Natural killer cell (primary cell): ENCODE results near the gene GCNT2. TPM values are rescaled to one million over a fixed set of nuclear protein-coding genes. Genes with fewer than 3 reads are reported as not detected.

Source experiments
- ATAC-seq, 3 donors: fragments of 150-1000 bp in 2 of 3; fragments of 200-7000 bp in 1 of 3; cut with Tn5 transposase; 1 replicate in 1 of 3; 2 replicates in 2 of 3; pipeline ENCODE4 v1.10.0; 2021; ENCODE audit warnings: mild to moderate bottlenecking in 2 of 3, moderate library complexity in 2 of 3
- DNase-seq, 2 donors: peaks; one replicate each; pipeline versions ENCODE4 v3.0.0 to v3.0.0-alpha.2; 2013 to 2021; ENCODE audit warnings: mixed read lengths in 1 of 2
- H3K27ac ChIP-seq: one replicate; pipeline ENCODE4 v1.5.1; 2013; ENCODE audit warnings: mild to moderate bottlenecking, low read length
- H3K27me3 ChIP-seq: one replicate; pipeline ENCODE4 v1.6.1; 2013; ENCODE audit warnings: low read length; ENCODE audit not compliant: control insufficient read depth, insufficient read depth
- H3K36me3 ChIP-seq: one replicate; pipeline ENCODE4 v1.6.1; 2013; ENCODE audit warnings: low read length; ENCODE audit not compliant: control insufficient read depth, insufficient read depth
- H3K4me1 ChIP-seq: one replicate; pipeline ENCODE4 v1.6.1; 2013; ENCODE audit warnings: low read length; ENCODE audit not compliant: control insufficient read depth, insufficient read depth
- H3K4me3 ChIP-seq: one replicate; pipeline ENCODE4 v1.5.1; 2013; ENCODE audit warnings: low read length
- H3K9me3 ChIP-seq: one replicate; pipeline ENCODE4 v1.6.1; 2013; ENCODE audit warnings: low read length; ENCODE audit not compliant: control insufficient read depth, insufficient read depth
- H3K27ac Mint-ChIP-seq, 2 donors: one replicate each; pipeline ENCODE4 v1.8.0; 2022; ENCODE audit warnings: mild to moderate bottlenecking in 2 of 2, mixed read lengths in 2 of 2, moderate library complexity in 1 of 2
- H3K27me3 Mint-ChIP-seq, 2 donors: one replicate each; pipeline ENCODE4 v1.8.0; 2022; ENCODE audit warnings: low read depth in 2 of 2, mixed read lengths in 2 of 2
- H3K36me3 Mint-ChIP-seq: one replicate; pipeline ENCODE4 v1.8.0; 2022; ENCODE audit warnings: mixed read lengths
- H3K4me1 Mint-ChIP-seq, 2 donors: one replicate each; pipeline ENCODE4 v1.8.0; 2022; ENCODE audit warnings: mixed read lengths in 2 of 2
- H3K4me3 Mint-ChIP-seq: one replicate; pipeline ENCODE4 v1.8.0; 2022; ENCODE audit warnings: mild to moderate bottlenecking, moderate library complexity, mixed read lengths
- H3K9me3 Mint-ChIP-seq, 2 donors: one replicate each; pipeline ENCODE4 v1.8.0; 2022; ENCODE audit warnings: mixed read lengths in 2 of 2
- WGBS: methylation state at CpG from one replicate; pipeline ENCODE4 v1.1.7; 2013; ENCODE audit warnings: missing lambda C conversion rate; ENCODE audit not compliant: insufficient coverage; 5-methylcytosine and 5-hydroxymethylcytosine counted together
- intact Hi-C: fragments of 100-400 bp; cut with micrococcal nuclease; formaldehyde crosslinking; loops from one replicate; pipeline ENCODE4 v1.14.2; 2022
- total RNA-seq, 4 donors: library from RNA; stranded (reverse); fragments of 120-200 nt in 1 of 4; gene quantifications; one replicate each; pipeline versions ENCODE4 v1.2.3 to v1.2.4, GENCODE V29; 2013 to 2022
- TF ChIP-seq, protein P1 (sequence below): fragments of 200-600 bp; IDR thresholded peaks from one replicate; pipeline ENCODE4 v1.8.0; 2022; ENCODE audit warnings: antibody characterized with exemption

Gene GCNT2
- total RNA-seq, 3 donors from 2014 or later (not counting 1 experiment from before 2014, with no cell fraction given) = 0.79 to 4.7 (median 0.80) TPM

GRCh38 chr6:10626154-10626741 is 105.1 kb downstream of the GCNT2 start:
- Mint-ChIP-seq H3K36me3 (no peaks in the 10 kb centered on the region), H3K4me3 (no peak overlapping the region), H3K4me1 (no peaks in the 10 kb centered on the region), H3K9me3 (no peaks in the 10 kb centered on the region), H3K27ac (no peak overlapping the region), H3K27me3 (no peaks in the 10 kb centered on the region)
- H3K27me3 ChIP-seq = no peaks in the 10 kb centered on the region
- ATAC-seq = no peak
- no peaks in the 10 kb centered on the region for H3K4me1 ChIP-seq
- TF ChIP-seq, protein P1, sequence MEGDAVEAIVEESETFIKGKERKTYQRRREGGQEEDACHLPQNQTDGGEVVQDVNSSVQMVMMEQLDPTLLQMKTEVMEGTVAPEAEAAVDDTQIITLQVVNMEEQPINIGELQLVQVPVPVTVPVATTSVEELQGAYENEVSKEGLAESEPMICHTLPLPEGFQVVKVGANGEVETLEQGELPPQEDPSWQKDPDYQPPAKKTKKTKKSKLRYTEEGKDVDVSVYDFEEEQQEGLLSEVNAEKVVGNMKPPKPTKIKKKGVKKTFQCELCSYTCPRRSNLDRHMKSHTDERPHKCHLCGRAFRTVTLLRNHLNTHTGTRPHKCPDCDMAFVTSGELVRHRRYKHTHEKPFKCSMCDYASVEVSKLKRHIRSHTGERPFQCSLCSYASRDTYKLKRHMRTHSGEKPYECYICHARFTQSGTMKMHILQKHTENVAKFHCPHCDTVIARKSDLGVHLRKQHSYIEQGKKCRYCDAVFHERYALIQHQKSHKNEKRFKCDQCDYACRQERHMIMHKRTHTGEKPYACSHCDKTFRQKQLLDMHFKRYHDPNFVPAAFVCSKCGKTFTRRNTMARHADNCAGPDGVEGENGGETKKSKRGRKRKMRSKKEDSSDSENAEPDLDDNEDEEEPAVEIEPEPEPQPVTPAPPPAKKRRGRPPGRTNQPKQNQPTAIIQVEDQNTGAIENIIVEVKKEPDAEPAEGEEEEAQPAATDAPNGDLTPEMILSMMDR = no peak
- no peak for DNase-seq
- H3K36me3 ChIP-seq = no peaks in the 10 kb centered on the region
- WGBS = 82% methylated on average over 8 of the region's 9 CpGs
- intact Hi-C loops = no loop called here
- H3K9me3 ChIP-seq = no peaks in the 10 kb centered on the region
- no peak overlapping the region for H3K4me3 ChIP-seq
- H3K27ac ChIP-seq = no peak overlapping the region

GRCh38 chr6:10627800-10628199 is 106.6 kb downstream of the GCNT2 start:
- H3K9me3 ChIP-seq = no peaks in the 10 kb centered on the region
- H3K27ac ChIP-seq = no peak overlapping the region
- TF ChIP-seq, protein P1 = no peak
- H3K4me1 ChIP-seq = no peaks in the 10 kb centered on the region
- no peaks in the 10 kb centered on the region for H3K36me3 ChIP-seq
- WGBS = 100% methylated on average over 1 of the region's 1 CpG
- H3K4me3 Mint-ChIP-seq = no peak overlapping the region
- no peak overlapping the region for H3K27ac Mint-ChIP-seq
- DNase-seq (no peak), ATAC-seq (no peak)
- intact Hi-C loops = no loop called here
- H3K36me3 Mint-ChIP-seq = no peaks in the 10 kb centered on the region
- H3K4me3 ChIP-seq = no peak overlapping the region
- no peaks in the 10 kb centered on the region for H3K4me1 Mint-ChIP-seq
- H3K27me3 ChIP-seq = no peaks in the 10 kb centered on the region
- H3K27me3 Mint-ChIP-seq = no peaks in the 10 kb centered on the region
- no peaks in the 10 kb centered on the region for H3K9me3 Mint-ChIP-seq

DNA sequence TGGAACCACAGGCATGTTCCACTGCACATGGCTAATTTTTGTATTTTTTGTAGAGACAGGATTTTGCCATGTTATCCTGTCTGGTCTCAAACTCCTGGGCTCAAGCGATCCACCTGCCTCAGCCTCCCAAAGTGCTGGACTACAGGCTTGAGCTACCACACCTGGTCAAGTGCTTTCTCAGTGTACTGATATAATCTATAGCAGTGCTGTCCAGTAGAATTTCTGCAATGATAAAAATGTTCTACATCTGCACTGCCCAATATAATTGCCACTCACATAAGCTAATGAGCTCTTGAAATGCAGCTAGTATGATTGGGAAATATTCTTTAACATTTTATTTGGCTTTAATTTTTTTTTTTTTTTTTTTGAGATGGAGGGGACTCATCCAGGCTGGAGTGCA is 109.0 kb downstream of the GCNT2 start:
- Histone ChIP-seq H3K27ac (no peak overlapping the region), H3K27me3 (no peaks in the 10 kb centered on the region), H3K4me1 (no peaks in the 10 kb centered on the region), H3K9me3 (no peaks in the 10 kb centered on the region), H3K4me3 (no peak overlapping the region), H3K36me3 (no peaks in the 10 kb centered on the region)
- intact Hi-C loops = no loop called here
- Mint-ChIP-seq H3K27ac (no peak overlapping the region), H3K4me1 (no peaks in the 10 kb centered on the region), H3K4me3 (no peak overlapping the region), H3K27me3 (peaks cover 0 to 5% of the 10 kb centered on the region in 2 donors), H3K9me3 (no peaks in the 10 kb centered on the region), H3K36me3 (no peaks in the 10 kb centered on the region)
- WGBS = 100% methylated on average over 1 of the region's 1 CpG
- TF ChIP-seq, protein P1 = no peak
- no peak for DNase-seq
- no peak for ATAC-seq

GRCh38 chr6:10633216-10633615 is 112.1 kb downstream of the GCNT2 start:
- H3K9me3 Mint-ChIP-seq = no peaks in the 10 kb centered on the region
- H3K27me3 Mint-ChIP-seq = peaks cover 0 to 13% of the 10 kb centered on the region in 2 donors
- WGBS = 100% methylated on average over 1 of the region's 1 CpG
- DNase-seq = peak in 1 of 2 donors; percentile 5
- peak in 1 of 3 donors; percentile 41 for ATAC-seq
- Histone ChIP-seq H3K27ac (no peak overlapping the region), H3K4me1 (no peaks in the 10 kb centered on the region), H3K27me3 (no peaks in the 10 kb centered on the region), H3K9me3 (no peaks in the 10 kb centered on the region), H3K36me3 (no peaks in the 10 kb centered on the region), H3K4me3 (no peak overlapping the region)
- no peaks in the 10 kb centered on the region for H3K4me1 Mint-ChIP-seq
- H3K27ac Mint-ChIP-seq = no peak overlapping the region
- H3K36me3 Mint-ChIP-seq = no peaks in the 10 kb centered on the region
- H3K4me3 Mint-ChIP-seq = no peak overlapping the region
- TF ChIP-seq, protein P1 = no peak
- intact Hi-C loops = no loop called here
